HepG2 (cell line): Measurements from ENCODE around the gene ARL16. TPM values are rescaled to one million over a fixed set of nuclear protein-coding genes. Genes with fewer than 3 reads are reported as not detected.

Source experiments
- ATAC-seq: fragments of 200-7000 bp; cut with Tn5 transposase; 3 replicates; pipeline ENCODE4 v1.9.1; 2020; ENCODE audit warnings: mild to moderate bottlenecking, moderate library complexity
- BruUV-seq: library from RNA; stranded (reverse); fragments of 400-500 nt; replicated peaks from 2 replicates; lab custom pipeline; 2021; lab: Mats Ljungman, UMichigan
- CTCF ChIA-PET: fragments of 300-600 bp; formaldehyde crosslinking; extraction: SDS; loops from one replicate; lab custom pipeline; 2021; ENCODE audit warnings: low total read pairs, inconsistent platforms, low intra/inter-chr PET ratio; lab: Yijun Ruan, JAX
- POLR2A ChIA-PET: fragments of 350-600 bp; sonication (Branson Sonifier 250); formaldehyde crosslinking; loops from one replicate; lab custom pipeline; 2020; ENCODE audit warnings: antibody characterized with exemption, inconsistent platforms; lab: Yijun Ruan, JAX
- DNase-seq: peaks from one replicate; pipeline ENCODE4 v3.0.0-alpha.2; 2015; ENCODE audit warnings: low spot score
- FAIRE-seq: peaks from 3 replicates; lab custom pipeline; 2011; peaks lifted over from hg19 to GRCh38; lab: Jason Lieb, UNC
- H2AFZ ChIP-seq: one replicate; pipeline ENCODE4 v1.6.1; 2011; ENCODE audit warnings: low read length, inconsistent platforms
- H3K27ac ChIP-seq: fragments of 300-600 bp; 3 replicates; pipeline ENCODE4 v1.8.0; 2011; ENCODE audit warnings: mixed run types, mild to moderate bottlenecking, mixed read lengths, low read length, inconsistent platforms; ENCODE audit not compliant: insufficient read depth; ENCODE audit errors: extremely low read length
- H3K27me3 ChIP-seq, 2 experiments: fragments of 200-600 bp in 1 of 2; 2 replicates in 1 of 2; 3 replicates in 1 of 2; pipeline versions ENCODE4 v1.6.0 to v1.8.0; 2011; ENCODE audit warnings: low read length in 2 of 2, mild to moderate bottlenecking in 2 of 2, moderate library complexity in 2 of 2, inconsistent platforms in 1 of 2; ENCODE audit not compliant: insufficient read depth in 2 of 2, control insufficient read depth in 1 of 2
- H3K36me3 ChIP-seq, 2 experiments: fragments of 200-600 bp in 1 of 2; replicated peaks in 1 of 2; 2 replicates in 1 of 2; 3 replicates in 1 of 2; pipeline versions ENCODE4 v1.5.1 to v1.8.0; 2011; ENCODE audit warnings: low read length in 2 of 2, inconsistent platforms in 1 of 2; ENCODE audit not compliant: insufficient read depth in 2 of 2, control insufficient read depth in 1 of 2
- H3K4me1 ChIP-seq: 2 replicates; pipeline ENCODE4 v1.5.1; 2012; ENCODE audit warnings: low read length, inconsistent platforms; ENCODE audit not compliant: insufficient read depth
- H3K4me2 ChIP-seq: 2 replicates; pipeline ENCODE4 v1.6.0; 2011; ENCODE audit warnings: low read depth, low read length, inconsistent platforms
- H3K4me3 ChIP-seq, 3 experiments: fragments of 200-600 bp in 1 of 3; sonication (generic), shearing (Covaris generic) in 1 of 3; replicated peaks in 1 of 3; 2 replicates each; pipeline ENCODE4 v1.5.1; 2011 to 2016; ENCODE audit warnings: low read length in 3 of 3, inconsistent platforms in 2 of 3, low read depth in 2 of 3, mild to moderate bottlenecking in 2 of 3, control low read depth in 1 of 3, mixed read lengths in 1 of 3; ENCODE audit not compliant: insufficient read depth in 1 of 3
- H3K79me2 ChIP-seq: one replicate; pipeline ENCODE4 v1.6.1; 2011; ENCODE audit warnings: low read length, inconsistent platforms; ENCODE audit not compliant: insufficient read depth
- H3K9ac ChIP-seq: 2 replicates; pipeline ENCODE4 v1.6.0; 2011; ENCODE audit warnings: mild to moderate bottlenecking, low read depth, low read length, inconsistent platforms; ENCODE audit not compliant: insufficient read depth
- H3K9me3 ChIP-seq: 2 replicates; pipeline ENCODE4 v1.5.1; 2012; ENCODE audit warnings: mild to moderate bottlenecking, low read length
- H4K20me1 ChIP-seq: 2 replicates; pipeline ENCODE4 v1.6.0; 2011; ENCODE audit warnings: inconsistent platforms, mild to moderate bottlenecking, low read length, moderate library complexity; ENCODE audit not compliant: insufficient read depth
- ATRX ChIP-seq: sonication (generic); formaldehyde crosslinking; IDR thresholded peaks from 2 replicates; pipeline ENCODE4 v1.4.0; 2020; ENCODE audit warnings: missing genetic modification reagents, borderline replicate concordance
- CENPX ChIP-seq: sonication (generic); formaldehyde crosslinking; IDR thresholded peaks from 2 replicates; pipeline ENCODE4 v1.9.0; 2021; ENCODE audit warnings: mild to moderate bottlenecking, missing genetic modification reagents, moderate library complexity
- FOXA1 ChIP-seq, 2 experiments: fragments of 450-650 bp in 1 of 2; sonication (generic) in 1 of 2; formaldehyde crosslinking in 1 of 2; IDR thresholded peaks; 2 replicates each; pipeline versions ENCODE4 v1.4.0 to v1.6.1; 2016 to 2020; ENCODE audit warnings: missing genetic modification reagents in 1 of 2
- FOXC1 ChIP-seq: sonication (generic); formaldehyde crosslinking; IDR thresholded peaks from 2 replicates; pipeline ENCODE4 v1.8.0; 2022; ENCODE audit warnings: mild to moderate bottlenecking, missing genetic modification reagents, borderline replicate concordance
- MXD4 ChIP-seq: IDR thresholded peaks from 2 replicates; pipeline ENCODE4 v1.6.1; 2016; ENCODE audit warnings: mild to moderate bottlenecking, missing biosample characterization, missing genetic modification reagents
- NFE2L2 ChIP-seq: fragments of 150-350 bp; IDR thresholded peaks from 2 replicates; pipeline ENCODE4 v1.6.1; 2014; ENCODE audit warnings: low read length
- NFKB2 ChIP-seq: sonication (generic); formaldehyde crosslinking; IDR thresholded peaks from 2 replicates; pipeline ENCODE4 v1.4.0; 2020; ENCODE audit warnings: missing genetic modification reagents, borderline replicate concordance
- PHF21A ChIP-seq: sonication (generic); formaldehyde crosslinking; IDR thresholded peaks from 2 replicates; pipeline ENCODE4 v1.5.0; 2020; ENCODE audit warnings: mild to moderate bottlenecking, missing genetic modification reagents
- POGZ ChIP-seq: sonication (generic); formaldehyde crosslinking; IDR thresholded peaks from 2 replicates; pipeline ENCODE4 v1.4.0; 2020; ENCODE audit warnings: mild to moderate bottlenecking, missing genetic modification reagents
- POLR2A ChIP-seq, 2 experiments: IDR thresholded peaks; 2 replicates each; pipeline ENCODE4 v1.6.1; 2011; ENCODE audit warnings: low read depth in 2 of 2, low read length in 2 of 2, mild to moderate bottlenecking in 1 of 2, moderate library complexity in 1 of 2; ENCODE audit not compliant: insufficient read depth in 1 of 2
- POLR2AphosphoS5 ChIP-seq: IDR thresholded peaks from 2 replicates; pipeline ENCODE4 v1.6.1; 2012; ENCODE audit warnings: low read depth, low read length
- PPARG ChIP-seq: conservative IDR thresholded peaks from 2 replicates; pipeline ENCODE4 v1.6.1; 2016; ENCODE audit warnings: missing biosample characterization, missing genetic modification reagents
- SALL1 ChIP-seq: sonication (generic); formaldehyde crosslinking; IDR thresholded peaks from 2 replicates; pipeline ENCODE4 v1.8.0; 2022; ENCODE audit warnings: mild to moderate bottlenecking, missing genetic modification reagents
- SALL2 ChIP-seq: sonication (generic); formaldehyde crosslinking; IDR thresholded peaks from 2 replicates; pipeline ENCODE4 v1.8.1; 2023; ENCODE audit warnings: mild to moderate bottlenecking, missing genetic modification reagents, inconsistent platforms
- TAF15 ChIP-seq: fragments of 200-400 bp; formaldehyde crosslinking; IDR thresholded peaks from one replicate; pipeline ENCODE4 v1.6.1; 2018; ENCODE audit warnings: mild to moderate bottlenecking, low read depth, low read length; ENCODE audit not compliant: poor library complexity, severe bottlenecking
- TRIM24 ChIP-seq: sonication (generic); formaldehyde crosslinking; IDR thresholded peaks from 2 replicates; pipeline ENCODE4 v1.8.0; 2022; ENCODE audit warnings: mild to moderate bottlenecking, missing genetic modification reagents
- ZBTB38 ChIP-seq: sonication (generic); formaldehyde crosslinking; IDR thresholded peaks from 2 replicates; pipeline ENCODE4 v1.5.1; 2020; ENCODE audit warnings: mild to moderate bottlenecking, missing genetic modification reagents
- ZNF101 ChIP-seq: sonication (generic); formaldehyde crosslinking; IDR thresholded peaks from 2 replicates; pipeline ENCODE4 v1.4.0; 2020; ENCODE audit warnings: mild to moderate bottlenecking, low read depth, missing genetic modification reagents, borderline replicate concordance
- ZNF143 ChIP-seq: sonication (generic); formaldehyde crosslinking; IDR thresholded peaks from 2 replicates; pipeline ENCODE4 v1.4.0; 2020; ENCODE audit warnings: missing genetic modification reagents
- ZNF333 ChIP-seq: sonication (generic); formaldehyde crosslinking; IDR thresholded peaks from 2 replicates; pipeline ENCODE4 v1.4.0; 2020; ENCODE audit warnings: mild to moderate bottlenecking, missing genetic modification reagents, borderline replicate concordance
- ZNF501 ChIP-seq: sonication (generic); formaldehyde crosslinking; IDR thresholded peaks from 2 replicates; pipeline ENCODE4 v1.5.1; 2020; ENCODE audit warnings: mild to moderate bottlenecking, moderate library complexity, missing genetic modification reagents
- ZNF547 ChIP-seq: sonication (generic); formaldehyde crosslinking; IDR thresholded peaks from 2 replicates; pipeline ENCODE4 v1.5.1; 2020; ENCODE audit warnings: mild to moderate bottlenecking, missing genetic modification reagents
- ZNF598 ChIP-seq: sonication (generic); formaldehyde crosslinking; IDR thresholded peaks from 2 replicates; pipeline ENCODE4 v1.5.1; 2020; ENCODE audit warnings: mild to moderate bottlenecking, missing genetic modification reagents, borderline replicate concordance
- ZNF891 ChIP-seq: sonication (generic); formaldehyde crosslinking; IDR thresholded peaks from 2 replicates; pipeline ENCODE4 v1.5.0; 2020; ENCODE audit warnings: mild to moderate bottlenecking, missing genetic modification reagents
- ZSCAN9 ChIP-seq: IDR thresholded peaks from 2 replicates; pipeline ENCODE4 v1.6.1; 2016; ENCODE audit warnings: borderline replicate concordance
- WGBS: methylation state at CpG from one replicate; pipeline ENCODE4 v1.1.6; 2017; ENCODE audit warnings: low lambda C conversion rate; 5-methylcytosine and 5-hydroxymethylcytosine counted together
- in situ Hi-C: cut with HindIII; loops from 2 replicates; pipeline ENCODE4 v1.10.0; 2017; ENCODE audit warnings: low pct_unique_long_range_greater_than_20kb; ENCODE audit not compliant: extremely low pct_ligation_motif_present
- intact Hi-C: fragments of 100-400 bp; cut with micrococcal nuclease; formaldehyde crosslinking; loops from one replicate; pipeline ENCODE4 v1.10.0; 2022; ENCODE audit not compliant: unreplicated experiment
- polyA plus RNA-seq, 8 experiments: library from polyadenylated mRNA; depleted of rRNA in 3 of 8; stranded (reverse) in 7 of 8; unstranded in 1 of 8; fragments of >200 nt; fragmentation: Illumina TruSeq in 4 of 8; extraction: Trizol in 4 of 8; gene quantifications; 2 replicates each; pipeline versions ENCODE4 v1.2.1 to v1.2.3, GENCODE V29; 2011 to 2016; ENCODE audit warnings: low read depth in 4 of 8, missing spikeins in 1 of 8, mixed read lengths in 1 of 8; ENCODE audit not compliant: insufficient read depth in 1 of 8
- total RNA-seq, 5 experiments: library from RNA; depleted of rRNA; stranded (reverse); fragments of >200 nt; fragmentation: Illumina TruSeq; extraction: Trizol; gene quantifications; 2 replicates each; pipeline ENCODE4 v1.2.3, GENCODE V29; 2016; ENCODE audit warnings: low read depth in 1 of 5

ARL16 gene
- total and polyA plus RNA-seq, 2 of the 13 experiments (the other 11 are each of a cell fraction or from before 2014, with no cell fraction given): 20.8 to 30.8 TPM

DNA sequence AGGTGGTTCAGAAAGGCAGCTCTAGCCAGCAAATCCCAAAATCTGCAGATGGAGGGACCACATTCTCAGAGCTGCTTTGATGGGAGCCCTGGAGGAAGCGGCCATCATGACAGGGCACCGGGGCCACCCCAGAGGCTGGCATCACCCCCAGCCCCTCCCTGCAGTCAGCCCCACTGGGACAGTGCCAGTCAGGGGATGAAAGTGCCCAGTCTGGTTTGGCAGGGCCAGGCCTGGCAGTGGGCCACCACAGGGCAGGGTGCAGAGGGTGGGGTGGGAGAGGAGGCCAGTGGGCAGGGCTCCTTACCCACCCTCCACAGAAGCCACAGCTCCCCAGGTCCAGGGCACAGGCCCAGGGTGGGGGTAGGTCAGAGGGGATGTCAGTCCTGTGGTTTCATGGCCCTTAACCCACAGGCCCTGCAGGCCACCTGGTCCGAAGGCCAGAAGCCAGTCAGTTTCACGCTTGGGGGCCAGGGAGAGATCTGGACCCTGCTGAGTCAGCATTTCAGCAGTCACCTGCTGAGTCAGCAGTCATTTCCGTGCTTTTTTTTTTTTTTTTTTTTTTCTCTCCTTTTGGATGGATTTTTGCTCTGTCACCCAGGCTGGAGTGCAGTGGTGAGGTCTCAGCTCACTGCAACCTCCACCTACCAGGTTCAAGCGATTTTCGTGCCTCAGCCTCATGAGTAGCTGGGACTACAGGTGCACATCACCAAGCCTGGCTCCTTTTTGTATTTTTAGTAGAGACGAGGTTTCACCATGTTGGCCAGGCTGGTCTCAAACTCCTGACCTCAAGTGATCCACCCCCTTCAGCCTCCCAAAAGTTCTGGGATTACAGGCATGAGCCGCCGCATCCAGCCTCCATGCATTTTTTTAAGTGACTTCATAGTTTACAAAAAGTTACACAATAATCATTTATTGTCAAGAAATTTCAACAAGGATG is 38.9 kb upstream of the ARL16 start (continued):
- no peak for TF ChIP-seq ZNF143 (CRISPR knock-in tag)
- no peak for TF ChIP-seq ZNF501
- 0 out of 2 replicates have a peak, but pooled peaks have one; percentile 39 for TF ChIP-seq SALL1 (CRISPR knock-in tag)
- peak; percentile 48; the same call in 1 of the 2 replicates for TF ChIP-seq ZNF891 (CRISPR knock-in tag)
- no peak for TF ChIP-seq CENPX
- TF ChIP-seq NFE2L2: peak; percentile 32; the same call in 1 of the 2 replicates
- TF ChIP-seq POGZ (CRISPR knock-in tag): peak; percentile 26; the same call in 1 of the 2 replicates
- TF ChIP-seq POLR2A (IDR thresholded peaks at IDR 0.05; ENCODE audit: insufficient read depth in 1 of 2, low read depth in 2 of 2, low read length in 2 of 2): peak; percentile 16 to 81; a peak in 2 of 4 replicates
- TF ChIP-seq ZBTB38 (CRISPR knock-in tag): 0 out of 2 replicates have a peak, but pooled peaks have one; percentile 55
- no peak for TF ChIP-seq ZNF101 (CRISPR knock-in tag)

DNA sequence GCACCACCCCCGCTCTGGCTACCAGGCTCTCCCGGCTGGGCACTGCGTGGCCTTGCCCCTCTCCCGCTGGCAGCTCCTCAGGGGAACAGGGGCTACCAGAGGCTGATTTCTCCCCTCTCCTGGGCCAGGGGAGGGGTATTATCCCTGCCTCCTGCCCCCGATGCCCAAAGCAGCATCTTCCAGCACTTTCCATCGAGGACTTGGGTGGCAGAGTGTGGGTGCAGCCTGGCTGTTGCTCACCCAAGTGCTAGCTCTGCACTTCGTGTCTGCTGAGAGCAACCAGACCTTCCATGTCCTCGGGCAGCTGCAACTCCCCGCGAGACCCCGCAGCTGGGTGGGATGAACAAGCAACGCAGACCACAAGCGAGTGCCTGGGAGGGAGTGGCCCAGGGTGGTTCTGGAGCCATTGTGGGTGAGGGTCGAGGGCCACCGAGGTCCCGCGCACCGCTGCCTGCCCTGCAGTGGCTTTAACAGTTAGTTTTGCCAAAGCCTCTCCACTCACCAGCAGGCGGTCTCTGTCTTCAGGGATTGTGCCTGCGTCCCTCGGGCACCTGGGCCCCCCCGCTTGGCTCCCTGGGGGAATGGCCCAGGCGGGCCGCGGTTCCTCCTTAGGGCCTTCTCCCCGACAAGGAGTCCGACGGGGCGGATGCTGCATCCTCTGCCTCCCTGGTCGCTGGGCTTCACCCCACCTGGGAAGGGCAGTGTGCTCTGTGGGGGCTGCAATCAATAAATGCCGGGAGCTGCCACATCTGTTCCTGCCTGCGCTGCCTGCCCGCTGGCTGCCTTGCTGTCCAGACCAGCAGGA is 36.9 kb upstream of the ARL16 start:
- Histone ChIP-seq H3K9me3 (no peaks in the 10 kb centered on the region), H3K27me3 (no peaks in the 10 kb centered on the region), H3K4me3 (no peak overlapping the region), H4K20me1 (no peaks in the 10 kb centered on the region), H3K36me3 (peaks cover 16 to 38% of the 10 kb centered on the region in 2 experiments), H3K9ac (no peak overlapping the region), H3K4me1 (peaks cover 25% of the 10 kb centered on the region), H3K4me2 (no peak overlapping the region), H2AFZ (no peak overlapping the region), H3K79me2 (peaks cover 2% of the 10 kb centered on the region), H3K27ac (no peak overlapping the region)
- POLR2A ChIA-PET: interaction anchor here (0.8 to 5.8 kb wide), 2 partner anchors 7 to 9 kb away, joined by 3 to 72 read pairs; partner anchors contain the start of gene SLC25A10
- BruUV-seq: TSS peak; percentile 7
- FAIRE-seq: no peak
- no peak for DNase-seq
- 93% methylated on average over 29 of the region's 33 CpGs for WGBS
- CTCF ChIA-PET: no interaction called here
- in situ Hi-C loops: no loop called here
- ATAC-seq: no peak
- intact Hi-C loops: no loop called here
- 0 out of 2 replicates have a peak, but pooled peaks have one; percentile 33 for TF ChIP-seq ZNF333 (CRISPR knock-in tag)
- no peak for TF ChIP-seq ATRX (CRISPR knock-in tag)
- TF ChIP-seq POLR2AphosphoS5: peak; percentile 31; the same call in 1 of the 2 replicates
- no peak for TF ChIP-seq FOXC1 (CRISPR knock-in tag)
- TF ChIP-seq PPARG: no peak
- TF ChIP-seq NFKB2: 0 out of 2 replicates have a peak, but pooled peaks have one; percentile 40
- no peak for TF ChIP-seq FOXA1 (IDR thresholded peaks at IDR 0.05)
- TF ChIP-seq FOXA1 (CRISPR knock-in tag; IDR thresholded peaks at IDR 0.05): no peak
- no peak for TF ChIP-seq ZNF598 (CRISPR knock-in tag)
- no peak for TF ChIP-seq SALL2
- TF ChIP-seq TAF15: peak; percentile 42
- TF ChIP-seq ZNF547 (CRISPR knock-in tag): no peak
- TF ChIP-seq MXD4 (CRISPR knock-in tag): no peak
- TF ChIP-seq PHF21A (CRISPR knock-in tag): no peak
- TF ChIP-seq ZSCAN9: no peak
- TF ChIP-seq TRIM24 (CRISPR knock-in tag): no peak
